ENCODE results near the gene SENP2. TPM values are rescaled to one million over a fixed set of nuclear protein-coding genes. Genes with fewer than 3 reads are reported as not detected.
A peak's percentile ranks its signal among the peaks of the same experiment; 100 is the strongest.
"Not testable (repeated sequence)": the region's sequence is repeated elsewhere in the genome, so short reads cannot be mapped to it uniquely, and the experiment has no call there.

SENP2 gene
- total RNA-seq, 2 experiments from 2014 or later: 35.2 to 36.4 TPM

DNA sequence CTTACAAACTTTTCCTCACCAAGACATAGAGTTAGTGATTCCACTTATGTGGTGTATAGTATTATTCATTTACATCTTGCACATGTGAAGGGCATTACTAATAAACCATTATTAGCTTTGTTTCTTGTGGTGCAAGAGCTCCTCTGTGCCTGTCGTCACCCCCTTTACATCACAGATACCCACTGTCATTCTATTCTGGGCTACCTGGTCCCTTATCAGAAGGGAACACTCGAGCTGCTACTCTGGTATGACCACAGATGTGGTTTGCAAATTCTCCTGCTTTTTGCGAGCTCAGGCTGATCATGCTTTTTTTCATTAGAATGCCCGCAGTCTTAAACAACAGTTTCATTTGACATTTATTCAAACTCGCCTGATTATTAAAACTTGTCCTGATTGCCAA lies 13.9 kb upstream of the SENP2 start:
- no peaks in the 10 kb centered on the region for H3K27me3 Mint-ChIP-seq
- no peak for DNase-seq
- H3K27ac Mint-ChIP-seq: no peak overlapping the region
- H3K9me3 Mint-ChIP-seq: peaks cover 8% of the 10 kb centered on the region
- no peaks in the 10 kb centered on the region for H3K36me3 Mint-ChIP-seq
- H3K4me3 Mint-ChIP-seq: no peak overlapping the region
- H3K4me1 Mint-ChIP-seq: peaks cover 6% of the 10 kb centered on the region

- H3K9me3 Mint-ChIP-seq, H3K4me3 Mint-ChIP-seq, H3K36me3 Mint-ChIP-seq, H3K27me3 Mint-ChIP-seq, H3K4me1 Mint-ChIP-seq, H3K27ac Mint-ChIP-seq: not testable (repeated sequence)
- DNase-seq: peak; percentile 21
Observed at GRCh38 chr3:185575108-185575869, 10.8 kb upstream of the SENP2 start.

GRCh38 chr3:185582236-185582635 lies 3.9 kb upstream of the SENP2 start:
- peaks cover 2% of the 10 kb centered on the region for H3K36me3 Mint-ChIP-seq
- H3K27ac Mint-ChIP-seq: no peak overlapping the region
- H3K27me3 Mint-ChIP-seq: peaks cover 5% of the 10 kb centered on the region
- H3K4me3 Mint-ChIP-seq: no peak overlapping the region
- no peak for DNase-seq
- peaks cover 16% of the 10 kb centered on the region for H3K4me1 Mint-ChIP-seq
- no peaks in the 10 kb centered on the region for H3K9me3 Mint-ChIP-seq

GRCh38 chr3:185582871-185583270 lies 3.2 kb upstream of the SENP2 start:
- Mint-ChIP-seq H3K36me3 (peaks cover 2% of the 10 kb centered on the region), H3K4me3 (no peak overlapping the region), H3K27ac (no peak overlapping the region), H3K9me3 (no peaks in the 10 kb centered on the region), H3K4me1 (peaks cover 16% of the 10 kb centered on the region), H3K27me3 (peaks cover 5% of the 10 kb centered on the region)
- DNase-seq: no peak

- Mint-ChIP-seq H3K36me3 (peaks cover 2% of the 10 kb centered on the region), H3K27ac (no peak overlapping the region), H3K27me3 (peaks cover 5% of the 10 kb centered on the region), H3K4me3 (no peak overlapping the region), H3K9me3 (no peaks in the 10 kb centered on the region), H3K4me1 (peaks cover 24% of the 10 kb centered on the region)
- no peak for DNase-seq
Observed at GRCh38 chr3:185583925-185584324, 2.2 kb upstream of the SENP2 start.

GRCh38 chr3:185584686-185585085 lies 1.4 kb upstream of the SENP2 start:
- no peak for DNase-seq
- H3K36me3 Mint-ChIP-seq: peaks cover 2% of the 10 kb centered on the region
- peak overlapping the region; percentile 6 for H3K4me3 Mint-ChIP-seq
- peaks cover 29% of the 10 kb centered on the region for H3K4me1 Mint-ChIP-seq
- H3K27ac Mint-ChIP-seq: no peak overlapping the region
- peaks cover 5% of the 10 kb centered on the region for H3K27me3 Mint-ChIP-seq
- no peaks in the 10 kb centered on the region for H3K9me3 Mint-ChIP-seq

DNA sequence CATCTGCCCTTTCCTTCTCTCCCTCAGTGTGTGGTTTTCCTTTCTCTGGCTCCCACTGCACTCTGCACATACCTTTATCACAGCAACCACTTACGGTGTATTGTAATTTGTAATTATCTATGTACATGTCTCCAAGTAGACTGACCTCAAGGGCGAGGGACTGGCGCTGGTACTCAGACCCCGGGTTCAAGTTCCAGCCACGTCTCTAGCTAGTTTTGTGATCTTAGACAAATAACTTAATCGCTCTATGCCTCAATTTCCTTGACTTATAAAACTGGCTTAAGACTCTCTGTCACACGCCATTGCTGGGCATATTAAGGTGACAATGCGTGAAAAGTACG lies 607 bp upstream of the SENP2 start:
- Mint-ChIP-seq H3K27ac (peak overlapping the region; percentile 95), H3K36me3 (peaks cover 2% of the 10 kb centered on the region), H3K9me3 (no peaks in the 10 kb centered on the region), H3K4me1 (peaks cover 29% of the 10 kb centered on the region), H3K4me3 (peak overlapping the region; percentile 89), H3K27me3 (peaks cover 5% of the 10 kb centered on the region)
- no peak for DNase-seq

DNA sequence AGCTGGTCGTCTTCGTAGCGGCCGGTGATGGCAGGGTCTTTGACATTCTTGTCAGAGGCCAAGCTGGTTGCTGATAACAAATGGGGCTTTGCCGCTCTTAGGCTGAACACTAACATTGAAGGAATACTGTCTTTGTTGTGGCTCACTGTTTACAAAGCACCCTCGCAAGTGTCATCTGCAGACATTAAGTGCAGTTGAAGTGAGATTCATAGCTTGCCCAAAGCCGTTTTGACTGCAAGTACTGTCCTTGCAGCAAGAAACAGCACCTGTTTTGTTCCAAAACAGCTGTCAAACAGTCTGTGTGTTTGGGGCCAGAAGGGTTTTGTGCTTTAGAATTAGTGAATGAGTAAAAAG lies 568 bp downstream of the SENP2 start:
- Mint-ChIP-seq H3K27me3 (peaks cover 5% of the 10 kb centered on the region), H3K36me3 (peaks cover 5% of the 10 kb centered on the region), H3K9me3 (no peaks in the 10 kb centered on the region), H3K27ac (peak overlapping the region; percentile 95), H3K4me1 (peaks cover 29% of the 10 kb centered on the region), H3K4me3 (peak overlapping the region; percentile 89)
- no peak for DNase-seq

DNA sequence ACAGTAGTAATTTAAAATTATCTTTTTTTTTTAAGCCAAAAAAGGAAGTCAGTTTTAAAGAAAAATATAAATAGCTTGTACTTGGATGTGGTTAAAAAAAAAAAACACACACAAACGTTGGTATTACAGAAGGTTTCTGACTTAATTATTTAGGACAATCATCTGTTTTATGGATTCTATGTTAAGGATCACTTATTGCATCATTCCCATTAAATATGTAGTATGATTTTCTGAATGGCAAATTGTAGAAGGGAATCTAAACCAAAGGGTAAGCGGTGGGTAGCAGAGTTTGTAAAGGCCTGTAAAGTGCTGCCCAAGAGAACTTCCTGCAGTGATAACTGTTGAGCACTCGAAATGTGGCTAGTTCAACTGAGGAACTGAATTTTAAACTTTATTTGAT lies 8.0 kb downstream of the SENP2 start:
- H3K27me3 Mint-ChIP-seq: no peaks in the 10 kb centered on the region
- no peaks in the 10 kb centered on the region for H3K9me3 Mint-ChIP-seq
- peaks cover 15% of the 10 kb centered on the region for H3K4me1 Mint-ChIP-seq

DNA sequence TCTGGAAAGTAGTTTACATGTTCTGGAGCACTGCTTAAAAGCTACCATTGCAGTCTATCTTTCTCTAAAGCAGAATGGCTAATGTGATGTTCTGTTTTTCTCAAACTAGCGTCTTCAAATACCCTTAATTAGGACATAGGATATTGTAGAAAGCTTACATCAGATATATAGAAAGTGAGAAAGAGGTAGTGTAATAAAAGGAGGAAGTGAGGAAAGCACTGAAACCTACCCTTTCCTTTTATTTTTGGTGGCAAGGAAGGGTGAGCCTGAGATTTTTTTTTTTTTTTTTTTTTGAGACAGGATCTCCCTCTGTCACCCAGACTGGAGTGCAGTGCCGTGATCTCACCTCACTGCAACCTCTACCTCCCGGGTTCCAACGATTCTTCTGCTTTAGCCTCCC lies 9.4 kb downstream of the SENP2 start:
- no peaks in the 10 kb centered on the region for H3K27me3 Mint-ChIP-seq
- H3K9me3 Mint-ChIP-seq: no peaks in the 10 kb centered on the region
- DNase-seq: no peak
- no peak overlapping the region for H3K4me3 Mint-ChIP-seq
- peaks cover 22% of the 10 kb centered on the region for H3K36me3 Mint-ChIP-seq
- H3K27ac Mint-ChIP-seq: peak overlapping the region; percentile 76
- peaks cover 12% of the 10 kb centered on the region for H3K4me1 Mint-ChIP-seq

More for the DNA sequence above, 8.0 kb downstream of the SENP2 start:
- Mint-ChIP-seq H3K27ac (no peak overlapping the region), H3K4me3 (no peak overlapping the region), H3K36me3 (peaks cover 17% of the 10 kb centered on the region)
- DNase-seq: no peak

- H3K27me3 Mint-ChIP-seq: no peaks in the 10 kb centered on the region
- H3K4me3 Mint-ChIP-seq: no peak overlapping the region
- peaks cover 37% of the 10 kb centered on the region for H3K36me3 Mint-ChIP-seq
- DNase-seq: no peak
- no peak overlapping the region for H3K27ac Mint-ChIP-seq
- no peaks in the 10 kb centered on the region for H3K9me3 Mint-ChIP-seq
- H3K4me1 Mint-ChIP-seq: no peaks in the 10 kb centered on the region
Observed at GRCh38 chr3:185605566-185605965, 19.5 kb downstream of the SENP2 start.

- H3K27ac Mint-ChIP-seq: no peak overlapping the region
- peaks cover 37% of the 10 kb centered on the region for H3K36me3 Mint-ChIP-seq
- no peak overlapping the region for H3K4me3 Mint-ChIP-seq
Observed at GRCh38 chr3:185606196-185606595, 20.1 kb downstream of the SENP2 start.

GRCh38 chr3:185613016-185613415 lies 26.9 kb downstream of the SENP2 start:
- H3K36me3 Mint-ChIP-seq: peaks cover 16% of the 10 kb centered on the region

More at GRCh38 chr3:185606196-185606595, 20.1 kb downstream of the SENP2 start:
- Mint-ChIP-seq H3K9me3 (no peaks in the 10 kb centered on the region), H3K4me1 (no peaks in the 10 kb centered on the region), H3K27me3 (no peaks in the 10 kb centered on the region)
- DNase-seq: no peak

GRCh38 chr3:185623939-185624665 lies 38.0 kb downstream of the SENP2 start:
- Mint-ChIP-seq H3K4me3 (no peak overlapping the region), H3K4me1 (peaks cover 8% of the 10 kb centered on the region), H3K27me3 (no peaks in the 10 kb centered on the region), H3K36me3 (peaks cover 20% of the 10 kb centered on the region), H3K27ac (no peak overlapping the region), H3K9me3 (no peaks in the 10 kb centered on the region)
- DNase-seq: no peak

More at GRCh38 chr3:185613016-185613415, 26.9 kb downstream of the SENP2 start:
- no peaks in the 10 kb centered on the region for H3K9me3 Mint-ChIP-seq
- H3K4me1 Mint-ChIP-seq: peaks cover 3% of the 10 kb centered on the region
- H3K27me3 Mint-ChIP-seq: no peaks in the 10 kb centered on the region
- H3K27ac Mint-ChIP-seq: peak overlapping the region; percentile 14
- no peak for DNase-seq
- no peak overlapping the region for H3K4me3 Mint-ChIP-seq

- DNase-seq: no peak
- peaks cover 21% of the 10 kb centered on the region for H3K36me3 Mint-ChIP-seq
- no peaks in the 10 kb centered on the region for H3K9me3 Mint-ChIP-seq
- peaks cover 8% of the 10 kb centered on the region for H3K4me1 Mint-ChIP-seq
- no peaks in the 10 kb centered on the region for H3K27me3 Mint-ChIP-seq
- peak overlapping the region; percentile 74 for H3K27ac Mint-ChIP-seq
- no peak overlapping the region for H3K4me3 Mint-ChIP-seq
Observed at GRCh38 chr3:185625784-185626183, 39.7 kb downstream of the SENP2 start.
